Prostate gland (tissue), 2 donors: ENCODE results near the gene A1CF.

Experiments
- POLR2A ChIP-seq: fragments of 450-650 bp; IDR thresholded peaks from one replicate; pipeline ENCODE4 v1.6.1; 2016; ENCODE audit warnings: antibody characterized with exemption, mild to moderate bottlenecking
- TF ChIP-seq, protein P1 (sequence below), 4 experiments: fragments of 200-600 bp in 2 of 4; fragments of 450-650 bp in 2 of 4; sonication (generic) in 2 of 4; IDR thresholded peaks; 1 replicate in 3 of 4; 2 replicates in 1 of 4; pipeline ENCODE4 v1.5.1; 2016 to 2019; ENCODE audit warnings: antibody characterized with exemption in 4 of 4, mild to moderate bottlenecking in 2 of 4, moderate library complexity in 2 of 4

DNA sequence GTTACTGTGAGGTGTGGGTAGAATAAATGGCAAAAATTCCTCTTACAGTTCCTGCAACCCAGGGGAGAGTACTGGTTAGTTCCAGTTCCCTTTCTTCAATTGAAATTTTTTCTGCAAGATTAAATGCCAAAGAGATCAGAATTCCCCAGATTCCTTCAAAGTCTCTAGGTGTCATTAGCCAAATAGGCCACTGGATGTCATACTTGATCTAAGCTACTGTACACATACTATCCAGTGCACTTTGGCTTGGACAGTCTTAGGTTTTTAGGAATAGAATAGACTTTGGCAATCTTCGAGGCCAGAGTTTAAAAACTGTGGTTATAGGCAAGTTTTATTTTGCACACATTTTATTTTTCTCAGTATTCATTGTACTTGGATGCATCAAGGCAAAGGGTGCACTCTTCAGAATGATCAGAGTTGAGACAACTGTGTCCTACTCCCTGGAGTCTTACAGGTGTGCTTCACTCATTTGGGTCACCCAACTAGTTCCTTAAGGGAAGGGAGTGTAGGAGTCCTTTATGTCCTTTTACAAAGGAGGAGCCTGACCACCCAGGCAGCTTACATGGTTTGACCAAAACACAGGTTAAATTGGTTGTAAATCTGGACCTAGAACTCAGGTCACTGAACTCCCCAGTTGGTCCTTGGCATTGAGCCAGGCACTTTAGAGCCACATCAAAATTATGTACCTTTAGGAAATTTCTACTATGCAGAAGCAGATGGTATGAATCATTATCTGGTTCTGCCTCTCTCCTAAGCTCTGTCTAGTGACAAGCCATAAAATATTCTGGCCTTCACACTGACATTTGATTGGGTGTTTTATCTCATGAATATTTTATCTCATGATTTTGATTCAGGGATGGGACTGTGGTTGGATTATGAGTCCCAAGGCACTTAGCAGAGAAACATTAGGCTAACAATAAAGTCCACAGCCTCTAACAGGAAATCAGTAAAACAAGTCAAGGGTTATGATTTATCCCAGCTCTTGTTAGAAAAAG, 96.2 kb downstream of the A1CF start:
- TF ChIP-seq, protein P1, sequence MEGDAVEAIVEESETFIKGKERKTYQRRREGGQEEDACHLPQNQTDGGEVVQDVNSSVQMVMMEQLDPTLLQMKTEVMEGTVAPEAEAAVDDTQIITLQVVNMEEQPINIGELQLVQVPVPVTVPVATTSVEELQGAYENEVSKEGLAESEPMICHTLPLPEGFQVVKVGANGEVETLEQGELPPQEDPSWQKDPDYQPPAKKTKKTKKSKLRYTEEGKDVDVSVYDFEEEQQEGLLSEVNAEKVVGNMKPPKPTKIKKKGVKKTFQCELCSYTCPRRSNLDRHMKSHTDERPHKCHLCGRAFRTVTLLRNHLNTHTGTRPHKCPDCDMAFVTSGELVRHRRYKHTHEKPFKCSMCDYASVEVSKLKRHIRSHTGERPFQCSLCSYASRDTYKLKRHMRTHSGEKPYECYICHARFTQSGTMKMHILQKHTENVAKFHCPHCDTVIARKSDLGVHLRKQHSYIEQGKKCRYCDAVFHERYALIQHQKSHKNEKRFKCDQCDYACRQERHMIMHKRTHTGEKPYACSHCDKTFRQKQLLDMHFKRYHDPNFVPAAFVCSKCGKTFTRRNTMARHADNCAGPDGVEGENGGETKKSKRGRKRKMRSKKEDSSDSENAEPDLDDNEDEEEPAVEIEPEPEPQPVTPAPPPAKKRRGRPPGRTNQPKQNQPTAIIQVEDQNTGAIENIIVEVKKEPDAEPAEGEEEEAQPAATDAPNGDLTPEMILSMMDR (IDR thresholded peaks at IDR 0.05), result peak in 1 of 4 experiments; percentile 13
- no peak for TF ChIP-seq POLR2A
